HG02885 (cell line): ENCODE measurements around the gene SPNS2.

Source experiments
- ATAC-seq: cut with Tn5 transposase; IDR thresholded peaks from one replicate; pipeline ENCODE4 v1.9.1; 2021; ENCODE audit warnings: mild to moderate bottlenecking; ENCODE audit not compliant: unreplicated experiment, poor library complexity

SPNS2 gene

DNA sequence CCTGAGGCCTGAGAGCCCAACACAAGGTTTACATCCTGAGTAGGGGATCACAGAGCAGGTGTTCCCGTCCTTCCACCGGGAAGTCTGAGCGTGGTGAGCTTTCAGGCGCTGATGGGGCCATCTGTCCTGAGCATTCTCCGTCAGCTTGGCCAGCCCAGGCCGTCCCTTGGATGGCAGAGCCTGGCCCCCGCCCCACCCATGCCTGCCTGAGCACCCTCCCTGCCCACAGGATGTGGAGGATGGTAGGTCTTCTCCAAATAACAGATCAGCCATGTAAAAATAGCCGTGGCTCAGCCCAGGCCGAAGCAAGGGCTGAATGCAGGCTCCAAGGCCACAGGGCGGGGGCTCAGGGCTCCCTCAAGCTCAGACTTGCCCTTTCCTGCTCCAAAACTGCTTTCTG, 20.2 kb downstream of the SPNS2 start:
- ATAC-seq, result no peak

GRCh38 chr17:4519361-4519788, 20.7 kb downstream of the SPNS2 start:
- ATAC-seq, result no peak

DNA sequence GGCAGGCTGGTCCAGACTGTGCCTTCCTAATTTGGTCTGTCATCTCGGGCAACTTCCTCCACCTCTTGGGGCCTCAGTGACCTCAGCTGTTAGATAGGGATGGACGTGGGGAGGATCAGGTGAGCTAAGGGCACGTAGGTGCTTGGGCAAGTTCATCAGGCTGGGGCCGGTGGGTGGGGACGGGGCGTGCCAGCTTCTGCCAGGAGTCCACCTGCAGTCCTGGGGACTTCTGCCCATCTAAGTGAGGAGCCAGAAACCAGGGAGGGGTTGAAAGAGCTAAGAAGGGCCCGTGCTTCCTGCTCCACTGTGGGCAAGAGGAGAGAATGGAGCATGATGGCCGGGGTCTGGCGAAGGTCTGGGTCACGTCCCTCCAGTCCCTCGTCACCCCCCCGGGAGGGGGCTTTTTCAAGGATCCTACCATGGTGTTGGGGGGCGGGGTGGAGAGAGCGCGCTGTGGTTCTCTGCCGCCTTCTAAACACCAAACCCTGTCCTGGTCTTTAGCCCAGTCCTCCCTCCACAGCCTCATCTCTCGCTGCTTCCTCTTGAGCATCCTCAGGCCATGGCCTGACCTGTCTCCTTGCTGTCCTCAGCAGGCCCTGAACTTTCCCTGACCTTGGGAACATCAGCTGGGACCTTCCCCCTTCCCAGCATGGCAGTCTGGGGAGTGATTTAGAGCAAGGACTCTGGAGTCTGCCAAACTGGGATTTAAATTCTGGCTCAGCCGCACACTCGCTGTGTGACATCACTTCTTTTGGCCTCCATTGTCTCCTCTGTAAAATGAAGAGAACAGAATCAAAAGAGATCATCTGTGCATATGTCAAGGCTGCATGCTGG, 21.6 kb downstream of the SPNS2 start:
- ATAC-seq, result no peak

- ATAC-seq, result no peak
Observed at GRCh38 chr17:4520894-4521600, 22.4 kb downstream of the SPNS2 start.

DNA sequence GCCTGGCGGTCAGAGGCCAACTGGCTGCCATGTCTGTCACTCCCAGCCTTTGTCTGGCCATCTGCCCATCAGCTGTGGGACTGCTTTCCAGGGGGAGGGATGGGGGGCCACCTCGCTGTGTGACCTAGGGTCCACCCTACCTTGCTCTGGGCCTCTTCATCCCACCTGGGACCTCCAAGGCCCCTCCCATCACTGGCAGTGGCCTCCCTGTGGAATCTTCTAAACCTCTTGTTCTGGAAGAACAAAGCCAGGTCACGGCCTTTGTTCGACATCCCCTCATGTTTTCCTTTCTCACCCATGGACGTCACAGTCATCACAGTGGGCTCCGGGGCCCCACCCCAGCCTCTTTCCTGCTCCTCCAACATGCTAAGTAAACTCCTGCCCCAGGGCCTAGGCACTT, 24.0 kb downstream of the SPNS2 start:
- ATAC-seq, result no peak

GRCh38 chr17:4523946-4524345, 25.3 kb downstream of the SPNS2 start:
- ATAC-seq, result no peak

- no peak for ATAC-seq
Observed at GRCh38 chr17:4525691-4526397, 27.2 kb downstream of the SPNS2 start.

- ATAC-seq, result no peak
Observed at GRCh38 chr17:4527134-4527533, 28.5 kb downstream of the SPNS2 start.

DNA sequence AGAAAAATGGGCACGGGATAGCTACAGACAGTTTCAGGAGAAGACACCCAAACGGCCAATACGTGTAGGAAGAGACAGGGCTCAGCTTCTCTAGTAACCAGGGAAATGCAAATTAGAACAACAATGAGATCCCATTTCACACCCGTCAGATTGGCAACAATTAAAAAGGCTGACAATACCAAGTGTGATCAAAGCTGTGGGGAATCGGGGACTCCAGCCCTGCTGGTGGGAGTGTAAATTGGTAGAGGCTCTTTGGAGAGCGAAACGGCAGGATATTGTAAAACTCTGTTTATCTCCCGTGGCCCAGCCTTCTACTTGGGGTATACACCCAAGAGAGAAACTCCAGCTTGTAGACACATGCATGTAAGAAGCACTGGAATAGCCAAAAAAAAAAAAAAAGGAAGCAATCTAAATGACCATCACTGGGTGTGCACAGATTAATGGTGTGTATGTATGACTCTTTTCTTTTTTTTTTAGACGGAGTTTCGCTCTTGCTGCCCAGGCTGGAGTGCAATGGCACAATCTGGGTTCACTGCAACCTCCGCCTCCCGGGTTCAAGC, 29.0 kb downstream of the SPNS2 start:
- no peak for ATAC-seq

- no peak for ATAC-seq
Observed at GRCh38 chr17:4529533-4530152, 31.0 kb downstream of the SPNS2 start.

DNA sequence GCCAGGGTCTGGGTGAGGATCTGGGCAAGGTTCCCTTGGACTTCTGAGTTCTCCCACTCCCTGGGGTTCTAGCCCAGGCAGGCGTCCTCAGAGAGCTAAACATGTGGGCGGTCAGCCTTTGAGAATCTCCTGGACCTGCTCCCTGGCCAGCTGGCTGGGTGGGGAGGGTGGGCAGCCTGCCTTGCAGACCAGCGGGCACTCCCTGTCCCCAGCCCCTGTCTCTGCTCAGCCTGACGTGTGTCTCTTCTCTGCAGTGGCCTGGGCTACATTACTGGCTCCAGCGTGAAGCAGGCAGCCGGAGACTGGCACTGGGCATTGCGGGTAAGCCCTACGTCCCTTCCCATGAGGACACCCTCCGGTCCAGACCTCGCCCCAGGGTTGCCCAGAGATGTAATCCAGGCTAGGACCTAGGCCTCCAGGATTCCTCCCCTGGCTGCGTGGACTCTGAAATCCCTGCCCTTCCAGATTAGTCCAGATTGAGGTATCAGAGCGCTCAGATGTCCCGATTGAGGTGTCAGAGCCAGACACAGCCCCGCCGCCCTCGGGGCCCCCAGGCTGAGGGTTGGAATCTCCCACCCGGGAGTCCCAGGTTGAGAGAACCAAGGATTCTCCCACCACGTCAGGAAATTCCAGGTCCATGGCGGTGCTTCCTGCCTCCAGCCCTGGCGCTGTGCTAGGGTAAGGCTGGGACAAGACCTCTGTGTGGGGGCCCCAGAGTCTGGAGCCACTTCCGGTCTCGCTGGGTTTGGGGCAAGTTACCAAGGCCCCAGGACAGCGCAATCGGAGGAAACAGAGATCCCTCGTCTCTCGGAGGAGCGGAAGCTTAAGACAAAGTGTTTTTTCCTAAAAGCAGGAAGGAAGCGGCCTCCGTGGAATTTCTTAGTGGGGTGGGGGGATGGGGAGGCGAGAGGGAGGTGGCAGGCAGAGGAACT, 32.4 kb downstream of the SPNS2 start:
- no peak for ATAC-seq

- no peak for ATAC-seq
Observed at GRCh38 chr17:4531988-4532736, 33.5 kb downstream of the SPNS2 start.

GRCh38 chr17:4532860-4533522, 34.3 kb downstream of the SPNS2 start:
- no peak for ATAC-seq

GRCh38 chr17:4533523-4534504, 35.1 kb downstream of the SPNS2 start:
- ATAC-seq, result no peak

GRCh38 chr17:4534515-4534914, 35.8 kb downstream of the SPNS2 start:
- no peak for ATAC-seq

- ATAC-seq, result no peak
Observed at GRCh38 chr17:4534928-4535666, 36.4 kb downstream of the SPNS2 start.
